DMS53 (cell line): ENCODE measurements around the gene OR6Y1.
A peak's percentile ranks its signal among the peaks of the same experiment; 100 is the strongest.

Source experiments
- DNase-seq: peaks from one replicate; lab custom pipeline; 2025; lab: John Stamatoyannopoulos, UW

The OR6Y1 gene, protein sequence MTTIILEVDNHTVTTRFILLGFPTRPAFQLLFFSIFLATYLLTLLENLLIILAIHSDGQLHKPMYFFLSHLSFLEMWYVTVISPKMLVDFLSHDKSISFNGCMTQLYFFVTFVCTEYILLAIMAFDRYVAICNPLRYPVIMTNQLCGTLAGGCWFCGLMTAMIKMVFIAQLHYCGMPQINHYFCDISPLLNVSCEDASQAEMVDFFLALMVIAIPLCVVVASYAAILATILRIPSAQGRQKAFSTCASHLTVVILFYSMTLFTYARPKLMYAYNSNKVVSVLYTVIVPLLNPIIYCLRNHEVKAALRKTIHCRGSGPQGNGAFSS

DNA sequence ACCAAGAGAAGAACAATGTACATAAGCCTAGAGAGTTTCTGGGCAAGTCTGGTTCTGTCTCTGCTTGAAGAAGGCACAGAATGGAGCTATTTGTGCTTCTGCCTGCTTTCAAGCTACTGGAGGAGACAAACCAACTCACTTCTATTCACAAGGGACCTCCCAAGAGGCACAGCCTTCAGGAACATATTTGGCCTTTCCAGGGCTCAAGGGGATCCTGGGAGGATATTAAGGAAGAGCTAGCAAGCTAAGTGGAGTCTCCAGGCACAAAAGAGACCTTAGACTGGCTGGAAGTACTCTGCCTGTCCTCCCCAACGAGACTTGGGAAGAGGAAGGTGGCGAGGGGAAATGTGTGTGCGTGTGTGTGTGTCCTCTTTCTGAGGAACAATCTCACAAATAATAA lies at the start of gene OR6Y1:
OR6Y1 (minus strand) TSS at position 54 of the 400 bp plus-strand sequence. CDS start 6,300 bp downstream, outside the sequence.
- no peak for DNase-seq

DNA sequence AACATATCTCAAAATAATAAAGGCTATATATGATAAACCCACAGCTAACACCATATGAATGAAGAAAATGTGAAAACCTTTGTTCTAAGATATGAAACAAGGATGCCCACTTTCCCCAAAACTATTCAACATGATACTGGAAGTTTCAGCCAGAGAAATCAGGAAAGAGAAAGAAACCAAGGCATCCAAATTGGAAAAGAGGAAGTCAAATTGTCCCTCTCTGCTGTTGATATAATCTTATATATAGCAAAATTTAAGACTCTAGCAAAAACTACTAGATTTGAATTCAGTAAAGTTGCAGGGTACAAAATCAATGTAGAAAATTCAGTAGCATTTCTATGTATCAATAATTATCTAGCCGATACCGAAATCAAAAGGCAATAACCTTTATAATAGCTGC lies 46.5 kb upstream of the OR6Y1 start:
- no peak for DNase-seq

DNA sequence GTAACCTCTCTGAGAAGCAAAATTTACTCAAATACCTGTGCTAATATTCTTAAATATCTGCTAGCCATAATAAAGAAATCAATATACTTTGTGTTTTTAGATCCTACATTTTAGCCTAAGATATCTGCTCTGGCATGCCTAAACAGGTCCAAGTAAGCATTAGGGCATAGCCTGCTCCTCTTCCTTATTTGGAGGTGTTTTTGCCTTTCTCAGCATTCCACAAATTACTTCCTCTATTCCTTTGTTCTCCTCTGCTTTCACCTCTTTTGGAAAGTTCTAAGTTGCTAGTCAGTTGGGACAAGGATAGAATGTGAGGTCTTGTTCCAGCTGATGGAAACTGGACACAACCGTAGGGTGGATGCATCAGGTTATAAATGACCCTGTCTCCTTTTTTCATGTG lies 32.7 kb upstream of the OR6Y1 start:
- DNase-seq, result no peak

DNA sequence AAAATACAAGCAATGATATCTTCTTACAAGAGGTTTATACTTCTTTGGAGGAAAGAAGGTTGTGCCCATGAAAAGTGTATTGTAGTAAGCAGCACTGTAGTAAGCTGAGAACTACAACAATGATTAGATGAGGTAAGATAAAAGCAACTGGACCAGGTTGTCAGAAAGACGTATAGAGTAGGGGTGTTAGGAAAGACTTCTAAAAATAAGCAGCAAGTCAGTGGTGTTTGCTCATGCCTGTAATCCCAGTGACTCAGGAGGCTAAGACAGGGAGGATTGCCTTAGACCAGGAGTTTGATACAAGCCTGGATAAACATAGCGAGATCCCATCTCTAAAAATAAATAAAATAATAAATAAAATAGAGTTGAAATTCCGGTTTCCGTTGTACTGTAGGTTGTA lies 29.8 kb upstream of the OR6Y1 start:
- no peak for DNase-seq

DNA sequence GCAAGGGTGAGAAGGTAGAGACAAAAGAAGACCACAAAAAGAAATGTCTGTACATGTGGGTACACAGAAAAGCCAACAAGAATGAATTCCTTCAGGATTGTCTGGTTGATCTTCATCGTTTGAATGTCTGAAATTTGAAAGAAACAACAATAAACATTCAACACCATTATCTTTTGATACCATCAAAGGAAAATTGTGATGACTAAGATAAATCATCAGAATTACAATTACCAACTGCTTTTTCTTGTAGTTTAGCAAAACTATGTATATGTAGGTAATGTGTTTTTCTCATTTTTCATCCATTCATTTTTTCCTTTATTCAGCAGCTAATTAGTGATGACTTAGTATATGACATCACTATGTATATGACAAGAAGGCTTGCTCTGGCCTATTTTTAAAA lies 25.5 kb upstream of the OR6Y1 start, which contains the start of gene OR10X1:
OR10X1 (minus strand) TSS at position 167 of the 400 bp plus-strand sequence; CDS start at position 167, 0 bp downstream.
- no peak for DNase-seq

DNA sequence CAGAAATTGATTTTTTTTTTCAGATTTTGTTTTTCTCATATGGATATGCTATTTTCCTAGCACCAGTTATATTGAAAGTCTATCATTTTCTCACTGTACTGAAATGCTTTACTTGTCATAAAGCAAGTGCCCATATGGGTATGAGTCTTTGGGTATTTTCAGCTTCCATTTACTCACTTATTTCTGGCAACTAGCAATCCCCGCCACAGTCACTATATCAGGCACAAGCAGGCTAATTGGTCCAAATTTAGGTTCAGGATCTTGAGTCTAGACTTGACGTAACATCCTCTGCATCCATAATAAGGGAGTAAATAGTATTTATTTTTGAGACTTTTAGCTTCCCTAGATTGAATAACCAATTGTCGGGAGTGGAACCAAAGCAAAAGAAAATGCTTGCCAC lies 23.4 kb upstream of the OR6Y1 start:
- no peak for DNase-seq

DNA sequence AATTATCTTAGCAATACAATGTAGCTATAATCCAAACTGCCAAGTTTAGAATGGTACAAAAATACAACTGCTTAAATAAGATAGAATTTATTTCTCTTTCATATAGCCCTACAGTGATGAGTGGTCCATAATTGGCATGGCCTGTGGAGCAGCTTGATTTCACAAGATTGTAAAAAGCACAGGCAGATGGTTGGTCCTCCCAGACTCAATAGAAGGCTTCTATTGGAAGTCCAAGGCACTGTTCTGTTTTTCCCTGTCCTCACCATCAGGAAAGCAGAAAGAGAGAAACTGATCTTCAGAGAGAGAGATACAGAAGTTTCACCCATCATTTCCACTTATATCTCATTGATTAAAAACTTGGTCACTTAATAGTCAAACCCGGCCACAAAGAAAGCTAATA lies 18.0 kb upstream of the OR6Y1 start:
- no peak for DNase-seq

DNA sequence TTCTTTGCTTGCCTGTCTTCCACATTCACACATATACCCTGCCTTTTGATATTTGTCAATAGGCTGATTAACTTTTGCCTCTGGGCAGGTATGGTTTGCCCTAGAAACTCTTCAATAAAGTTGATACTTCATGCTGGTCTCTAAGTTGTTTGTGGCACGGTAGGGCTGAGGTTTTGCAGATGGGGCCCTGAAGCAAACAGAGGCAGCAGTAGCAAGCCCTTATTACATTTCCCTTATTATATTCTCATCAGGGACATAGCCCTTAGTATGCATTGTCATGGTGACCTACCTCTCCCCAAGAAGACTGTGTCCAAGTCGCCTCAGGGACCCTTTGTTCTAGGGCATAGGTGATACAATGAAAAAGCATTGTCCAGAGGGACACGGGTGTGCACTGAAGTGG lies 16.3 kb upstream of the OR6Y1 start, which contains the start of gene OR6P1:
OR6P1 (minus strand) TSS at position 101 of the 400 bp plus-strand sequence. CDS start 6,976 bp downstream, outside the sequence.
- DNase-seq, result no peak

DNA sequence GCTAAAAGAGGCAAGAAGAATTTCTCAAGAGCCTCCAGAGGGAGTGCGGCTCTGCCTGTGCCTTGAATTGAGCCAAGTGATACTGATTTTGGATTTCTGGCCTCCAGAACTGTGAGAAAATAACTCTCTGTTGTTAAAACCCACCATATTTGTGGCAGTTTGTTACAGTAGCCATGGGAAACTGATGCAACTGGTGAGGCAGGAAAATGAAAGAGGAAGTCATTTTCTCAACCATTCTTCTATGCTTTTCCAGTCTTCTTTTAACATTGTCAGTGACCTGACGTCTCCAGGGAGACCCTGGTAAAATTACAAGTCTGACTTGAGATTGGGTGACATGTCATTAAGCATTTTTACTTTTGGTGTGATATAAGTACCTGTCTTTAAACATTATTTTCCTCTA lies 10.4 kb upstream of the OR6Y1 start:
- no peak for DNase-seq

DNA sequence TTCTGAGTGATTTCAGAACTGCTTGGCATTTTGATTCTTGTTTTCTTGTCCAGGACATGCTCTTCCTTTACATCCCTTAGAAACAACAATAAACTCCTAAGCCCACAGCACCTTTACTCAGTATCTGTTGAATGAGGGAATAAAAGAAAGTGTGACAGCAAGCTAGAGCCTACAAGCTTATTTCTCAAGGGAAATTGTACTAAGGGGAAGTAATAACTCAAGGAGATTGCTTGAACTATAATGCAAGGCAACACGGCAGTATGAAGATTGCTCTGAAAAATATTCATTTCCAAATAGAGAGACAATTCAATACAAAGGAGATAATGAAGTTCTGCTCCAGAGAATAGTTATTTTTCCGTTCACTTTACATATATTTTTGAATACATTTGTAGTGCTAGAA lies 9.6 kb upstream of the OR6Y1 start:
- no peak for DNase-seq

DNA sequence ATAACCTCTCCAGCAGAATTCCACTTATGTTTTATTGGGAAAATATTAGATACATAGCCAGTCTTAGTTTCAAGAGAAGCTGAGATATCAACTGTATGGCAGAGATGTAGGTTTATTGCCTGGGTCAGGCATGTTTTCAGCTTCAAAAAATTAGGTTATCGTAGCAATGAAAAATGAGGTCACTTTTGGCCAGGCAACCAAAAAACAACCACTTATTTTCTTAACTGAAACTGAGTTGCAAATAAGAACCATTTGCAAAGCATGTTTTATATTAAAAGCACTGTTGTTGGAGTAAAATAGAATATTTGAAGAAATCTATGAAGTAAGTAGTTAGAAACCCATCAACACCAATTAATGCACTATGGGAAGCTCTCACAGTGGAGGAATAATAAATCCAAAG lies 5.5 kb upstream of the OR6Y1 start:
- no peak for DNase-seq

DNA sequence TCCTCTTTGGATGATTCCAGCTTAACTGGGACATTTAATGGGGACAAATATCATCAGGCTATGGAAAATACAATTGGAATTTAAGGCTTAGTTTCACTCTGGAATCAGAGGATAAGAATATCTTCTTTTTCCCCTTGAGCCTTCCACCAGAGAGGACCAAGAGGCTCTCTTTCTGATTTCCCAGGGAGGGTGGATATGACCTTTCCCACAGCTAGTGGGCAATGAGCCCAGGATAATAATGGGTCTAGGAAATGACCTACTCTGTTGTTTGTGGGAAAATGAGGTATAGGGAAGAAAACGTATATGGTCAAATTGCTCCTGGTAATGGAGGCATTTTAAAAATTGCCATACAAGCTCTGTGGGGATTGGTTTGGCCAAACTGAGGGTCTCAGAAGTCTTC lies 1.9 kb downstream of the OR6Y1 start:
- no peak for DNase-seq

DNA sequence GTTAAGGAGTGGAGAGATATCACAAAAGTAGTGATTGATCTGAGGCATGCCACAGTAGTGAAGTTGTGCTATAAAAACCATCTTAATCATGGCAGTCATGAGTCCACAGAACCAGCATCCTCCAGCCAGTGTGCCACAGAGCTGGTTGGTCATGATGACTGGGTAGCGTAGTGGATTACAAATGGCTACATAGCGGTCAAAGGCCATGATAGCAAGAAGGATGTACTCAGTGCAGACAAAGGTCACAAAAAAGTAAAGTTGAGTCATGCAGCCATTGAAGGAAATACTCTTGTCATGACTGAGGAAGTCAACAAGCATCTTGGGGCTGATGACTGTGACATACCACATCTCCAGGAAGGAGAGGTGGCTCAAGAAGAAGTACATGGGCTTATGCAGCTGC lies 6.7 kb downstream of the OR6Y1 start:
- no peak for DNase-seq

DNA sequence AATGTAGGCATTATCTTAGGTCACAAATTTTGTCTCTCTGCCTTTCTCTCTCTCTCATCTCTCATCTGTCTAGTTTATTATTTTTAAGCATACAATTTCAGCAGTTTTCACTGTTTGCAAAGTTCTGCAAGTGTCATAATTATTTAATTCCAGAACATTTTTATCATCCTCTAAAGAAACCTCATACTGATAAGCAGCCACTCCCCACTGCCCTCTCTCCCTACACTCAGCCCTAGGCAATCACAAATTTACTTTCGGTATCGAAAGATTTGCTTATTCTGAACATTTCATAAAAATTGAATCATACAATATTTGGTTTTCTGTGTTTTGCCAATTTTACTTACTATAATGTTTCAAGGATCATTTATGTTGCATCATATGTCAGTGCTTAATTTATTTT lies 16.6 kb downstream of the OR6Y1 start:
- DNase-seq, result no peak

DNA sequence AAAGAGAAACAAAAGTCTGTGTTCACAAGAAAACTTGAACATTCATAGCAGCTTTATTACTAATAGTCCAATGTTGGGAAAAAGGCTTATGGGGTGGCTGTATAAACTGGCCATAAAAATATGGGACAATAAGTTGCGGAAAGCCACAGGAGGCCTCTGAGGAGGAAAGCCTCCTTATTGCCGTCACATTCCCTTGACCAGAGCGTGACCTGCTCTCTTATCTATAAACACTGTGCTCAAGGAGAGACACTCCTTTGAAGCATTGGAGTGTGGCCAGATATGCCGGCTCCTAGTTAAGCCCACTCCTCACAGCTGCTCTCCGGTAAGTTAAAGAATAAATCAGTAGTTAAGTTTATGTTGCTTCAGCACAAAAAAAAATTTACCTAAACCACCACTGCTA lies 19.7 kb downstream of the OR6Y1 start:
- no peak for DNase-seq

DNA sequence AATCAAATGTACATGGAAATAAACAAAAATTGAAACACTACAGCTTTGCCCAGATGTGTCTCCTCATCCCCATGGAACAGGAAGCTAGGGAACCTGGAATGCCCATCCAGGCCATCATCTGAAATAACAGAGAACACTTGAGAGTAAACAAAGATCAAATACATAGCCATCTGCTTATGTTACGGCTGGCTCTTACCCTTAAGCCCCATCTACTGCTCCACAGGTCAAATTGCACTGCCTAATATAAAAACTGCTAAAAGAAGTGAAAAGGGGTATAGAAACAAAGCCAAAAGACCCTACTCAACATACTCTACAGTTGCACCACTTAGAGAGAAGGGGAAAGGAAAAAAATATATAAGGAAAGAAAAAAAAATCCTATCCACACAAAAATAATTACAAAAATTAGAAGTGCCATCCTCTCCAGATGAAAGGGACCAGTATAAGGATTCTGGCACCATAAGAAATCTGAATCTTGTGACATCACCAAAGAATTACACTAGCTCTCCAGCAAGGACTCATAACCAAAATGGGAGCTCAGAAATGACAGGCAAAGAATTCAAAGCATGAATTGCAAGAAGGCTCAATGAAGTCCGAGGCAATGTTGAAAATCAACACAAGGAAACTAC lies 26.9 kb downstream of the OR6Y1 start:
- DNase-seq, result peak; percentile 95

DNA sequence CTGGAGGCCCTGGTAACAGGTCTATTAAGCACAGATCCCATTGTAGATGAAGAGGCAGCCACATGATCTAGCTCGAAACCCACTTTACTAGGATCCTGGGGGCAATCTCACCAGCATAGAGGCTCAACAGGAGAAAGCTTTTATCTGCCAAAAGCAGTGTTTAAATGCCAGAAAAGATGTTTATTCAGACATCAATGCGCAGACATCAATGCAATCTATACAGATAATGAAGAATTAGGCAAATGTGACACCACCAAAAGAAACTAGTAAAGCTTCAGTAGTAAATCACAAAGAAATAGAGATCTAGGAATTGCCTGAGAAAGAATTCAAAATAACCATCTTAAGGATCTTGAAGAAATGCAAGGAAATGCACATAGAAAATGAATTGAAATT lies 32.5 kb downstream of the OR6Y1 start:
- DNase-seq, result no peak

DNA sequence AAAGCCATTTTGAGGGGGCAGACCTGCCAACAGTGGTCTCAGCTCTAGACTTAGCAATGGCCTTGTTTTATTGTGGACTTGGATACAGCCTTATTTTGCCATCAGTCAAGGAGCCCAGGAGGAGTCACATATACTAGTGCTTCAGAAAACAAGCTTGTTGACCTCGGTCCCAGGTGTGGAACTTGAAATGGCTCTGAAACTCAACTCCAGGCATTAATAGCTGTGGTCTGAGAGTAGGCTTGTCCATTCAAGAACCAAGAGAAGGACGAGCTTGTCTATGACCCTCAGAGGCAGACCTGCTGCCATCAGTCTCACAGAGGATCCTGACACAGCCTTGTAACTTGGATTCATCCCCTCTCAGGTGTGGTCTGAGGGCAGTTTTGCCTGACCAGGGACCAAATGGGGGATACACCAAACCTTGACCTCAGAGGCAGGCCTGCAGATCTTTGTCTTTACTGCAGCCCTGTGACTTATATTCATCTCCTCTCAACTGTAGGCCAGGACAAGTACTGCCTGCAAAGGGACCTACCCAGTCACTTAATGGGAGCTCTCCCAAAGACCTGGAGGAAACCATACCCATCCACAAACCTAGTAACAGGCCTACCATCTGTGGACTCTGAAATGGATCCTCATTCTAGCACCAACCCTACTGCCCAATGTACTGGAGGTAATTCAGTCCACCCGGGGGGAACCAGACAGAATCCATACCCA lies 33.1 kb downstream of the OR6Y1 start:
- DNase-seq, result no peak

DNA sequence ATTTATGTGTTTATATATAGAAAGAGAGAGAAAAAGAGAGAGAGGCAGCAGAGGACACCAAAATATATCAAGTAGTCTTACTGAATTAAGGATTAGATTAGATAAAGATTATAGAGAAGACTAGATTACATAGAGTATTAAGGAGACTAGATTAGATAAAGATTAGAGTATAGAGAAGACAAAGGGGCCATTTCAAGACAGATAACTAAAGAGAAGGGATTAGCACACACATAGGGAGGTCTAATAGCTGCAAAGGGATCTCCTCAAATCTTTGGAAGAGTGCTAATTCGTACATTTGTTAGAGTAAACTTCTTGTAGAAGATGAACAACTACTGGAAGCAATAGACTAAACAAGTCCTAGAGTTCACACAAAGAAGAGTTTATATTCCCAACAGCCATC lies 34.2 kb downstream of the OR6Y1 start:
- no peak for DNase-seq

DNA sequence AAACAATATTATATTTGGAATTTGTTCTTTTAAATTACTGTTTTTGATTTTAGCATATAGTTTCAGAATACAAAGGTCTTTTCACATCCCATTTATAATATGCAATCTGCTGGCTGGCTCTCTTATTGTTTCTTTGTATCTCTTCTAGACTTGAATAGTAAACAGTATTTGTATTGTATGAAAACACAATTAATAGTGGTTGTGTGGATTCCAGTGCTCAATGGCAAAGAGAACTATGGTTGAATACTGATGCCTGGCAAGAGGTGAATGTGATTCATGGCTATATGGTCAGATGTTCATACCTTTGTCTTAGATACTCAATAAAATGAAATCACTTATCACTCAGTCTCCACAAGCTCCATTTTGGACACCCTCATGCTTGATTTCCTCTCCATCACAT lies 37.2 kb downstream of the OR6Y1 start:
- DNase-seq, result no peak

DNA sequence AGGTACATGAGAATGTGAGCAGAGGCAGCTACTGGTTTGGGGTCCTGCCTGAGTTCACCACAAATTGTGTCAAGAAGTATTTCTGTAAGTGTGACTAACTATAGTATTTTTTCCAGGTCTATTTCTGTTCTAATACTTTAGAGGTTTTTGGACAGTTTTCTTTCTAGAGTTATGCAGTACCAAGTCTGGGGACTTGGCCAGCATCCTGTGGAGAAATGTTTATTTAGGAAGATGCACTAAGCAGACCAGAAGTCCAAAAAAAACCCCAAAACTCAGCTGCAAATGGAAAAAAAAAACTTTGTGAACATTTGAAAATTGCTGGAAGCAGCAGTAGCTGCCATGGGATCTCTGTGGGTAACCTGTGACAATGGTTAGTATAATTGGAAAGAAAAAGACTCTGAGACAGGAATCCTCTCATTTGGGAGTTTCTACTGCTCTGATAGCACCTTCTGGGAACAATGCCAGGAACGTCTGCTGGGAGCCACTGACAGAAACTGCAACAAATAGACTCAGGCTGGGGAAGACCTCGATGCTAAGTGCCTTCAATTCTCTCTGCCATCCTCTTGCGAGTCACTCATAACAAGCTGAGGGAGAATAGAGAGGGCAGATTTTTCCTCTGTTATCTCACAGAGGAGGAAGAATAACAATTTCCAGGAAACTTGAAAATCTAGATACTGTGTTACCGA lies 44.6 kb downstream of the OR6Y1 start:
- DNase-seq, result peak; percentile 25

DNA sequence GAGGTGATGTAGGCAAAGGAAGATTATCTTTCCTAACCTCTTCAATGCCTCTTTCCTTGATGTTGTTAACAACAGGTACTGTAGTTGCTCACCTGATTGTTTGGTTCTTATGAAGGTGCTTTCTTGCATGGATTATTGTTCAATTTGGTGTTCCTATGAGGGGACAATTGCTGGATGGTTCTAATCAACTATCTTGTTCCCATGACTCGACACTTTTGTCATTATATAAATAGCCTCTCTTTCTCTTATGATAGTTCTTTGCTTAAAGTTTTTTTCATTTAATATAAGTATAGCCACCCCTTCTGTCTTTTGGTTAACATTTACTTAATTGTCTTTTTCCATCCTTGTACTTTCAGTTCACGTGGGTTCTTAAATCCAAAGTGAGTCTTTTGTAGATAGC lies 46.7 kb downstream of the OR6Y1 start:
- no peak for DNase-seq
